HG03575 (cell line): ENCODE results near the gene ADISSP.

Experiments used
- ATAC-seq: cut with Tn5 transposase; IDR thresholded peaks from one replicate; pipeline ENCODE4 v1.9.1; 2021; ENCODE audit not compliant: unreplicated experiment, insufficient number of reproducible peaks, low FRiP score; ENCODE audit errors: extremely low read depth

Gene ADISSP

DNA sequence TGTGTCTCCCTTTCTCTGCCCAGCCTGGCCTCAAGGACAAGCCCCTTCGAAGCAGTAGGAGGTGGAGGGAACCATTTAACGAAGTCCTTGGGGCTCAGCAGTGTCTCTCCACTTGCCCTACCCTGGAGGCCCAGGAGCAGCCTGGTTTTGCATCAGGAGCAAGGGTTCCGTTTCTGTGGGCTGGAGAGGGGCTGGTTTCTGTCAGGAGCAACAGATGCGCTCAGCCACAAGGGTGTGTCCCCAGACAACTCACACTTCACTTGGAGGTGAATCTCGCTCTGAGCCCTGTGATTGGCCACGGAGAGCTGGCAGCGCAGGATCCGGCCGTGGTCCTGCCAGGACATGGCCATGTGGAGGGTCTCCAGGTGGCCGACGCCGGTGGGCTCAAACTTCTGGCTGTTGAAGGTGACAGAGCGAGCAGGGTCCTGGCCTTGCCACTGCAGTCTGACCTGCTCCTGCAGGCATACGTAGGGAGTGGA, 62.0 kb downstream of the ADISSP start:
- no peak for ATAC-seq

DNA sequence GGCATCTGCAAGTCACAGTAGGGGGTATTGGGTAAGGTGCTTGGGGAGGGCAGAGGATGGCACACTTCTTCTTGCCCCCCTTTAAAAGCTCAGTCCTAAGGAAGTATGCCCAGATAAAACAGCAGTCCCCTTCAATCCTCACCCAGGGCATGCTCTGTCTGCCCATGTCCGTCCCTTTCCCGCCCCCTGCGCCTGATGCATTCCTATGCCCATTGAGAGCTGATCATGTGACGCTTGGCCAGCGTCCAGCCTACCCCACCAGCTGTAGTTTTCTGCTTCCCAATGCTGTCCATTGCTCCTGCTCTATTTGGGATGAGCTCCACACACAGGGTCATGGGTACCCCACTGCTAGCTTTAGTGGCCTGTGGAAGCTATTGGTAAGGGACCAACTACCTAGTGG, 63.5 kb downstream of the ADISSP start:
- ATAC-seq = no peak
